H1 (cell line): ENCODE results near the gene CCDC30.
A peak's percentile ranks its signal among the peaks of the same experiment; 100 is the strongest.

Experiments
- EGR1 ChIP-seq: IDR thresholded peaks from 2 replicates; pipeline ENCODE4 v1.6.1; 2011; ENCODE audit warnings: low read depth, low read length, borderline replicate concordance
- EP300 ChIP-seq, 2 experiments: IDR thresholded peaks; 1 replicate in 1 of 2; 2 replicates in 1 of 2; pipeline ENCODE4 v1.6.1; 2011 to 2012; ENCODE audit warnings: low read depth in 2 of 2, low read length in 2 of 2, mild to moderate bottlenecking in 2 of 2, borderline replicate concordance in 1 of 2, inconsistent platforms in 1 of 2, moderate library complexity in 1 of 2
- EZH2 ChIP-seq: fragments of 200-600 bp; sonication (generic); IDR thresholded peaks from 2 replicates; pipeline ENCODE4 v1.7.1; 2012; ENCODE audit warnings: low read depth, mild to moderate bottlenecking, moderate library complexity, low read length, inconsistent platforms; ENCODE audit not compliant: severe bottlenecking
- KDM4A ChIP-seq: IDR thresholded peaks from one replicate; pipeline ENCODE4 v1.7.1; 2012; ENCODE audit warnings: low read depth, mild to moderate bottlenecking, moderate library complexity, low read length, inconsistent platforms; ENCODE audit not compliant: severe bottlenecking
- POLR2A ChIP-seq, 2 experiments: IDR thresholded peaks; 1 replicate in 1 of 2; 2 replicates in 1 of 2; pipeline ENCODE4 v1.6.1; 2011; ENCODE audit warnings: low read depth in 2 of 2, low read length in 2 of 2, mild to moderate bottlenecking in 2 of 2; ENCODE audit errors: control extremely low read depth in 1 of 2
- SP2 ChIP-seq: IDR thresholded peaks from 2 replicates; pipeline ENCODE4 v1.6.1; 2012; ENCODE audit warnings: mild to moderate bottlenecking, low read length, inconsistent platforms
- TF ChIP-seq, protein P1 (sequence below), 3 experiments: IDR thresholded peaks; 1 replicate in 2 of 3; 2 replicates in 1 of 3; pipeline versions ENCODE4 v1.5.1 to v1.6.1; 2011; ENCODE audit warnings: low read length in 3 of 3, mild to moderate bottlenecking in 3 of 3, inconsistent platforms in 2 of 3, low read depth in 1 of 3, moderate library complexity in 1 of 3; ENCODE audit not compliant: insufficient read depth in 1 of 3; ENCODE audit errors: control extremely low read depth in 1 of 3

DNA sequence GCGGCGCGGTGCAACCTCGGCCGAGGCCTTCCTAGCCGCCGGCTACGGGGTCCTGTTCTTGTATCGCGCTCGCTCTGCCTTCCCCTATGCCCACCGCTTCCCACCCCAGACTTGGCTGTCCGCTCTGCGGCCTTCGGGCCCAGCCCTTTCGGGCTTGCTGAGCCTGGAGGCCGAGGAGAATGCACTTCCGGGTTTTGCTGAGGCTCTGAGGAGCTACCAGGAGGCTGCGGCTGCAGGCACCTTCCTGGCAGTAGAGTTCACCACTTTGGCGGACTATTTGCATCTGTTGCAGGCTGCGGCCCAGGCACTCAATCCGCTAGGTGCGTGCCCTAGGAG, 6.4 kb upstream of the CCDC30 start:
- TF ChIP-seq, protein P1, sequence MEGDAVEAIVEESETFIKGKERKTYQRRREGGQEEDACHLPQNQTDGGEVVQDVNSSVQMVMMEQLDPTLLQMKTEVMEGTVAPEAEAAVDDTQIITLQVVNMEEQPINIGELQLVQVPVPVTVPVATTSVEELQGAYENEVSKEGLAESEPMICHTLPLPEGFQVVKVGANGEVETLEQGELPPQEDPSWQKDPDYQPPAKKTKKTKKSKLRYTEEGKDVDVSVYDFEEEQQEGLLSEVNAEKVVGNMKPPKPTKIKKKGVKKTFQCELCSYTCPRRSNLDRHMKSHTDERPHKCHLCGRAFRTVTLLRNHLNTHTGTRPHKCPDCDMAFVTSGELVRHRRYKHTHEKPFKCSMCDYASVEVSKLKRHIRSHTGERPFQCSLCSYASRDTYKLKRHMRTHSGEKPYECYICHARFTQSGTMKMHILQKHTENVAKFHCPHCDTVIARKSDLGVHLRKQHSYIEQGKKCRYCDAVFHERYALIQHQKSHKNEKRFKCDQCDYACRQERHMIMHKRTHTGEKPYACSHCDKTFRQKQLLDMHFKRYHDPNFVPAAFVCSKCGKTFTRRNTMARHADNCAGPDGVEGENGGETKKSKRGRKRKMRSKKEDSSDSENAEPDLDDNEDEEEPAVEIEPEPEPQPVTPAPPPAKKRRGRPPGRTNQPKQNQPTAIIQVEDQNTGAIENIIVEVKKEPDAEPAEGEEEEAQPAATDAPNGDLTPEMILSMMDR (IDR thresholded peaks at IDR 0.05; ENCODE audit: control extremely low read depth in 1 of 3, insufficient read depth in 1 of 3, low read depth in 1 of 3, low read length in 3 of 3) = no peak
- TF ChIP-seq POLR2A (IDR thresholded peaks at IDR 0.05; ENCODE audit: control extremely low read depth in 1 of 2, low read depth in 2 of 2, low read length in 2 of 2) = peak in 1 of 2 experiments; percentile 66; a peak in 1 of 3 replicates
- TF ChIP-seq EZH2 = no peak
- TF ChIP-seq EP300 (IDR thresholded peaks at IDR 0.05; ENCODE audit: borderline replicate concordance in 1 of 2, low read depth in 2 of 2, low read length in 2 of 2) = no peak
- no peak for TF ChIP-seq KDM4A
- TF ChIP-seq SP2 = no peak
- TF ChIP-seq EGR1 = no peak
